HEK293 (cell line): ENCODE measurements around the gene HACD3.
A peak's percentile ranks its signal among the peaks of the same experiment; 100 is the strongest.

Experiments used
- CTCF ChIA-PET: fragments of 350-600 bp; formaldehyde crosslinking; extraction: SDS; loops from one replicate; lab custom pipeline; 2021; ENCODE audit warnings: antibody characterized with exemption; lab: Yijun Ruan, JAX
- POLR2A ChIA-PET: fragments of 300-600 bp; formaldehyde crosslinking; extraction: SDS; loops from one replicate; lab custom pipeline; 2020; ENCODE audit warnings: antibody characterized with exemption, inconsistent platforms; lab: Yijun Ruan, JAX
- H3K27ac ChIP-seq: fragments of 200-500 bp; sonication (Bioruptor generic); 2 replicates; pipeline ENCODE4 v1.5.1; 2014; ENCODE audit warnings: low read depth, low read length, control low read depth, inconsistent platforms; ENCODE audit errors: extremely low read depth
- H3K36me3 ChIP-seq, 2 experiments: fragments of 200-500 bp in 1 of 2; sonication (Bioruptor generic) in 1 of 2; 1 replicate in 1 of 2; 2 replicates in 1 of 2; pipeline ENCODE4 v1.5.1; 2014 to 2017; ENCODE audit warnings: inconsistent platforms in 2 of 2, low read length in 2 of 2; ENCODE audit not compliant: control insufficient read depth in 2 of 2, insufficient read depth in 1 of 2
- H3K4me1 ChIP-seq: fragments of 200-500 bp; sonication (Bioruptor generic); 2 replicates; pipeline ENCODE4 v1.5.1; 2014; ENCODE audit warnings: mild to moderate bottlenecking, low read length, inconsistent platforms; ENCODE audit not compliant: control insufficient read depth, insufficient read depth
- H3K4me3 ChIP-seq: 2 replicates; pipeline ENCODE4 v1.5.1; 2011; ENCODE audit warnings: low read depth, mild to moderate bottlenecking, control low read depth, low read length, moderate library complexity
- H3K9me3 ChIP-seq: fragments of 200-500 bp; sonication (Bioruptor generic); 2 replicates; pipeline ENCODE4 v1.5.1; 2014; ENCODE audit warnings: low read depth, low read length, inconsistent platforms; ENCODE audit not compliant: control insufficient read depth, insufficient read depth
- FEZF1 ChIP-seq: fragments of 450-650 bp; formaldehyde crosslinking; IDR thresholded peaks from 2 replicates; pipeline ENCODE4 v1.5.1; 2016; ENCODE audit warnings: missing biosample characterization, missing genetic modification characterization
- KLF10 ChIP-seq: fragments of 450-650 bp; IDR thresholded peaks from 2 replicates; pipeline ENCODE4 v1.5.1; 2018; ENCODE audit warnings: missing biosample characterization, mild to moderate bottlenecking, missing genetic modification characterization
- PRDM6 ChIP-seq: fragments of 450-650 bp; formaldehyde crosslinking; IDR thresholded peaks from 2 replicates; pipeline ENCODE4 v1.5.1; 2017; ENCODE audit warnings: missing biosample characterization, missing genetic modification characterization
- SCRT1 ChIP-seq: fragments of 450-650 bp; formaldehyde crosslinking; IDR thresholded peaks from 2 replicates; pipeline ENCODE4 v1.5.1; 2016; ENCODE audit warnings: missing biosample characterization, missing genetic modification characterization, borderline replicate concordance
- SCRT2 ChIP-seq: fragments of 450-650 bp; formaldehyde crosslinking; IDR thresholded peaks from 2 replicates; pipeline ENCODE4 v1.5.1; 2016; ENCODE audit warnings: missing biosample characterization, missing genetic modification characterization
- SP7 ChIP-seq: fragments of 450-650 bp; formaldehyde crosslinking; IDR thresholded peaks from 2 replicates; pipeline ENCODE4 v1.5.1; 2016; ENCODE audit warnings: missing biosample characterization, missing genetic modification characterization
- YY2 ChIP-seq: fragments of 450-650 bp; formaldehyde crosslinking; IDR thresholded peaks from 2 replicates; pipeline ENCODE4 v1.5.1; 2016; ENCODE audit warnings: missing biosample characterization, missing genetic modification characterization
- ZNF184 ChIP-seq: fragments of 450-650 bp; IDR thresholded peaks from 2 replicates; pipeline ENCODE4 v1.5.1; 2018; ENCODE audit warnings: missing biosample characterization, mild to moderate bottlenecking, missing genetic modification characterization
- ZNF2 ChIP-seq: fragments of 450-650 bp; formaldehyde crosslinking; IDR thresholded peaks from 2 replicates; pipeline ENCODE4 v1.5.1; 2016; ENCODE audit warnings: missing biosample characterization, missing genetic modification characterization
- ZNF362 ChIP-seq: fragments of 450-650 bp; formaldehyde crosslinking; IDR thresholded peaks from 2 replicates; pipeline ENCODE4 v1.5.1; 2016; ENCODE audit warnings: missing biosample characterization, missing genetic modification characterization
- ZNF391 ChIP-seq: fragments of 450-650 bp; formaldehyde crosslinking; IDR thresholded peaks from 2 replicates; pipeline ENCODE4 v1.5.1; 2016; ENCODE audit warnings: low read depth, missing biosample characterization, missing genetic modification characterization, borderline replicate concordance
- ZNF600 ChIP-seq: fragments of 450-650 bp; formaldehyde crosslinking; IDR thresholded peaks from 2 replicates; pipeline ENCODE4 v1.5.1; 2016; ENCODE audit warnings: missing biosample characterization, missing genetic modification characterization
- ZNF654 ChIP-seq: fragments of 450-650 bp; formaldehyde crosslinking; IDR thresholded peaks from 2 replicates; pipeline ENCODE4 v1.5.1; 2016; ENCODE audit warnings: low read depth, missing biosample characterization, missing genetic modification characterization
- ZNF707 ChIP-seq: fragments of 450-650 bp; formaldehyde crosslinking; IDR thresholded peaks from 2 replicates; pipeline ENCODE4 v1.5.1; 2016; ENCODE audit warnings: missing biosample characterization, missing genetic modification characterization
- ZNF776 ChIP-seq: fragments of 450-650 bp; formaldehyde crosslinking; IDR thresholded peaks from 2 replicates; pipeline ENCODE4 v1.5.0; 2017; ENCODE audit warnings: missing biosample characterization, missing genetic modification characterization, borderline replicate concordance
- ZSCAN4 ChIP-seq: fragments of 450-650 bp; formaldehyde crosslinking; IDR thresholded peaks from 2 replicates; pipeline ENCODE4 v1.5.1; 2017; ENCODE audit warnings: missing biosample characterization, missing genetic modification characterization
- TF ChIP-seq, protein P1 (sequence below): fragments of 450-650 bp; formaldehyde crosslinking; IDR thresholded peaks from 2 replicates; pipeline ENCODE4 v1.5.1; 2017; ENCODE audit warnings: missing biosample characterization, missing genetic modification characterization
- TF ChIP-seq, protein P2 (sequence below): fragments of 450-650 bp; formaldehyde crosslinking; IDR thresholded peaks from 2 replicates; pipeline ENCODE4 v1.5.1; 2016; ENCODE audit warnings: missing biosample characterization, missing genetic modification characterization
- TF ChIP-seq, protein P3 (sequence below): fragments of 450-650 bp; formaldehyde crosslinking; IDR thresholded peaks from 2 replicates; pipeline ENCODE4 v1.5.1; 2016; ENCODE audit warnings: missing biosample characterization, missing genetic modification characterization

Gene HACD3

DNA sequence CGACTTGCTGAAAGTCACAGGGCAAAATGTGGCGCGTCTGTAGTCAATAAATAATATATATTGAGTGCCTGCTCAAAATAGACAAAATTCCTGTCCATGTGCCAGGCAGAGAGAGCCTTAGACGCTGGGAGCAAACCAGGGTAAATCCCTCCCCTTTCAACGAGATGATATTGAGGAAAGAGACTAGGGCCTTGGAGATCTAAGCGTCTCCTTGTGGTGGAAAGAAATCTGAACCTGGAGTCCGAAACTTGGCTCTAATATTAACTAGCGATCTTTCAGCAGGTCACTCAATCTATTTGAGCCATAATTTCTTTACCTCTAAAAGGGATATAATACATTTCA is 12.4 kb upstream of the HACD3 start (continued):
- TF ChIP-seq ZNF2 (tag by site-specific recombination): no peak
- no peak for TF ChIP-seq YY2 (tag by site-specific recombination)
- TF ChIP-seq ZNF600 (tag by site-specific recombination): no peak
- TF ChIP-seq ZNF707: no peak
- 0 out of 2 replicates have a peak, but pooled peaks have one; percentile 17 for TF ChIP-seq ZNF654 (tag by site-specific recombination)
- peak; percentile 1; the same call in 1 of the 2 replicates for TF ChIP-seq FEZF1 (tag by site-specific recombination)
- 0 out of 2 replicates have a peak, but pooled peaks have one; percentile 7 for TF ChIP-seq ZNF184 (tag by site-specific recombination)
- TF ChIP-seq, protein P1, sequence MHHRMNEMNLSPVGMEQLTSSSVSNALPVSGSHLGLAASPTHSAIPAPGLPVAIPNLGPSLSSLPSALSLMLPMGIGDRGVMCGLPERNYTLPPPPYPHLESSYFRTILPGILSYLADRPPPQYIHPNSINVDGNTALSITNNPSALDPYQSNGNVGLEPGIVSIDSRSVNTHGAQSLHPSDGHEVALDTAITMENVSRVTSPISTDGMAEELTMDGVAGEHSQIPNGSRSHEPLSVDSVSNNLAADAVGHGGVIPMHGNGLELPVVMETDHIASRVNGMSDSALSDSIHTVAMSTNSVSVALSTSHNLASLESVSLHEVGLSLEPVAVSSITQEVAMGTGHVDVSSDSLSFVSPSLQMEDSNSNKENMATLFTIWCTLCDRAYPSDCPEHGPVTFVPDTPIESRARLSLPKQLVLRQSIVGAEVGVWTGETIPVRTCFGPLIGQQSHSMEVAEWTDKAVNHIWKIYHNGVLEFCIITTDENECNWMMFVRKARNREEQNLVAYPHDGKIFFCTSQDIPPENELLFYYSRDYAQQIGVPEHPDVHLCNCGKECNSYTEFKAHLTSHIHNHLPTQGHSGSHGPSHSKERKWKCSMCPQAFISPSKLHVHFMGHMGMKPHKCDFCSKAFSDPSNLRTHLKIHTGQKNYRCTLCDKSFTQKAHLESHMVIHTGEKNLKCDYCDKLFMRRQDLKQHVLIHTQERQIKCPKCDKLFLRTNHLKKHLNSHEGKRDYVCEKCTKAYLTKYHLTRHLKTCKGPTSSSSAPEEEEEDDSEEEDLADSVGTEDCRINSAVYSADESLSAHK (tag by site-specific recombination): no peak
- TF ChIP-seq KLF10 (tag by site-specific recombination): peak; percentile 4; the same call in 1 of the 2 replicates
- TF ChIP-seq ZNF776: no peak
- no peak for TF ChIP-seq ZNF362 (tag by site-specific recombination)

GRCh38 chr15:65518633-65519285 is 11.5 kb upstream of the HACD3 start:
- Histone ChIP-seq H3K9me3 (no peaks in the 10 kb centered on the region), H3K36me3 (peaks cover 4 to 16% of the 10 kb centered on the region in 2 experiments; a peak in 1 of 3 replicates), H3K27ac (no peak overlapping the region)
- POLR2A ChIA-PET: interaction anchor here (0.6 to 2.2 kb wide), 3 partner anchors 9 to 92 kb away, joined by 3 to 10 read pairs (median 3); partner anchors contain the start of gene INTS14
- CTCF ChIA-PET: interaction anchor here (0.6 to 1.5 kb wide), 4 partner anchors 9 to 118 kb away, joined by 3 to 11 read pairs (median 4); no protein-coding TSS in a partner anchor
- TF ChIP-seq ZNF391 (tag by site-specific recombination): no peak
- peak; percentile 91 for TF ChIP-seq SCRT2
- peak; percentile 95 for TF ChIP-seq SP7
- peak; percentile 90 for TF ChIP-seq SCRT1
- TF ChIP-seq ZSCAN4: peak; percentile 27
- TF ChIP-seq, protein P2, sequence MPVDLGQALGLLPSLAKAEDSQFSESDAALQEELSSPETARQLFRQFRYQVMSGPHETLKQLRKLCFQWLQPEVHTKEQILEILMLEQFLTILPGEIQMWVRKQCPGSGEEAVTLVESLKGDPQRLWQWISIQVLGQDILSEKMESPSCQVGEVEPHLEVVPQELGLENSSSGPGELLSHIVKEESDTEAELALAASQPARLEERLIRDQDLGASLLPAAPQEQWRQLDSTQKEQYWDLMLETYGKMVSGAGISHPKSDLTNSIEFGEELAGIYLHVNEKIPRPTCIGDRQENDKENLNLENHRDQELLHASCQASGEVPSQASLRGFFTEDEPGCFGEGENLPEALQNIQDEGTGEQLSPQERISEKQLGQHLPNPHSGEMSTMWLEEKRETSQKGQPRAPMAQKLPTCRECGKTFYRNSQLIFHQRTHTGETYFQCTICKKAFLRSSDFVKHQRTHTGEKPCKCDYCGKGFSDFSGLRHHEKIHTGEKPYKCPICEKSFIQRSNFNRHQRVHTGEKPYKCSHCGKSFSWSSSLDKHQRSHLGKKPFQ: no peak
- TF ChIP-seq PRDM6 (tag by site-specific recombination): peak; percentile 22; the same call in 1 of the 2 replicates
- TF ChIP-seq, protein P3, sequence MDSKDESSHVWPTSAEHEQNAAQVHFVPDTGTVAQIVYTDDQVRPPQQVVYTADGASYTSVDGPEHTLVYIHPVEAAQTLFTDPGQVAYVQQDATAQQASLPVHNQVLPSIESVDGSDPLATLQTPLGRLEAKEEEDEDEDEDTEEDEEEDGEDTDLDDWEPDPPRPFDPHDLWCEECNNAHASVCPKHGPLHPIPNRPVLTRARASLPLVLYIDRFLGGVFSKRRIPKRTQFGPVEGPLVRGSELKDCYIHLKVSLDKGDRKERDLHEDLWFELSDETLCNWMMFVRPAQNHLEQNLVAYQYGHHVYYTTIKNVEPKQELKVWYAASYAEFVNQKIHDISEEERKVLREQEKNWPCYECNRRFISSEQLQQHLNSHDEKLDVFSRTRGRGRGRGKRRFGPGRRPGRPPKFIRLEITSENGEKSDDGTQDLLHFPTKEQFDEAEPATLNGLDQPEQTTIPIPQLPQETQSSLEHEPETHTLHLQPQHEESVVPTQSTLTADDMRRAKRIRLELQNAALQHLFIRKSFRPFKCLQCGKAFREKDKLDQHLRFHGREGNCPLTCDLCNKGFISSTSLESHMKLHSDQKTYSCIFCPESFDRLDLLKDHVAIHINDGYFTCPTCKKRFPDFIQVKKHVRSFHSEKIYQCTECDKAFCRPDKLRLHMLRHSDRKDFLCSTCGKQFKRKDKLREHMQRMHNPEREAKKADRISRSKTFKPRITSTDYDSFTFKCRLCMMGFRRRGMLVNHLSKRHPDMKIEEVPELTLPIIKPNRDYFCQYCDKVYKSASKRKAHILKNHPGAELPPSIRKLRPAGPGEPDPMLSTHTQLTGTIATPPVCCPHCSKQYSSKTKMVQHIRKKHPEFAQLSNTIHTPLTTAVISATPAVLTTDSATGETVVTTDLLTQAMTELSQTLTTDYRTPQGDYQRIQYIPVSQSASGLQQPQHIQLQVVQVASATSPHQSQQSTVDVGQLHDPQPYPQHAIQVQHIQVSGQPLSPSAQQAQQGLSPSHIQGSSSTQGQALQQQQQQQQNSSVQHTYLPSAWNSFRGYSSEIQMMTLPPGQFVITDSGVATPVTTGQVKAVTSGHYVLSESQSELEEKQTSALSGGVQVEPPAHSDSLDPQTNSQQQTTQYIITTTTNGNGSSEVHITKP: 0 out of 2 replicates have a peak, but pooled peaks have one; percentile 6
- TF ChIP-seq, all 188 proteins: peak for 6
- H3K4me1 ChIP-seq: peaks cover 14% of the 10 kb centered on the region
- no peak overlapping the region for H3K4me3 ChIP-seq
